C1 segment of cervical spinal cord (tissue), 14 donors: ENCODE results near the gene TNIP3.
"Not testable (repeated sequence)": the region's sequence is repeated elsewhere in the genome, so short reads cannot be mapped to it uniquely, and the experiment has no call there.

Source experiments
- DNase-seq, 14 donors: peaks; one replicate each; lab custom pipeline; 2025; lab: John Stamatoyannopoulos, UW

Gene TNIP3

GRCh38 chr4:121164291-121164690 lies at the start of gene TNIP3:
Gene TNIP3, minus strand, starts transcription at chr4:121164321. Its CDS starts 196 bp downstream, at chr4:121164125.
- DNase-seq, result no peak

- DNase-seq, result no peak
Measured at GRCh38 chr4:121212806-121213205, 48.7 kb upstream of the TNIP3 start.

DNA sequence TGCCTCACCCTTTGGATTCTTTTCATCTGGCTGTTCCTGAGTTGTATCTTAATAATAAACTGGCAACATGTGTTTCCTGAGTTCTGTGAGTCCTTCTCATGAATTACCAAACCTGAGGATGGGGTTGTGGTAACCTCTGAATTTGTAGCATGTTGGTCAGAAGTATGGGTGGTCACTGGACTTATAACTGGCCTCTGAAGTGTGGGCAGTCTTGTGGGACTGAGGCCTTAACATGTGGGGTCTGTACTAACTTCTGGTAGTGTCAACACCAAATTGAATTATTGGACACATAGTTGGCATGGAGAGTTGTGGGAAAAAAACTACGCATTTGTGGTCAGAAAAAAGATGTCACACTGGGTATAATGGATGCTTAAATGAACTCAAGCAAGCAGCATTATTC lies 45.0 kb upstream of the TNIP3 start:
- DNase-seq, result no peak

DNA sequence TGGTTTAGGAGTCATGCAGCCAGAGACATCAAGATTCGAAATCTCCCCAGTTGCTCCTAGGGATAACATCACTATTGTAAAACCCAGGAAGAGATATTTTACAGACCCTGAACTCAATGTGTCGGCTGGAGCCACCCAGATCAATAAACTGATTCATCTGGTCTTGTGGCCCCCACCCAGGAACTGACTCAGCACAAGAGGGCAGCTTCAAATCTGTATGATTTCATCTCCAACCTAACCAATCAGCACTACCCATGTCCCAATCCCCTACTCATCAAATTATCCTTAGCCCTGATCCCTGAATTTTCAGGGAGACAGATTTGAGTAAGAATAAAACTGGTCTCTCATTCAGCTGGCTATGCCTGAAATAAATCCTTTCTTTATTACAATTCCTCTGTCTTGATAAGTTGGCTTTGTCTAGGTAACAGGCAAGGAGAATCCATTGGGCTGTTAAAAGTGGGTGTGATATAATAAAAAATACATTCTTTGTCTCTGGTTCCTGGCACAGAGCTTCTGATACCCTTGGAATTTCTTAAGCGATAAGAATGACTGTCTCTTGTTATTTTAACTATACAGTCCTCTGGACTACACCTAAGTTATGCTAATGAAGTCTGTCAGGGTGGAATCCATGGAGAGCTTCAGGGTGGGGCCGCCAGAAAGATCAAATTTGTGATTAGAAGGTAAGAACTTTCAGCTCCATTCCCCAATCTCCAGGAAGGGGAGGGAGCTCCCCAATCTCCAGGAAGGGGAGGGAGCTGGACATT lies 44.3 kb upstream of the TNIP3 start:
- no peak for DNase-seq

DNA sequence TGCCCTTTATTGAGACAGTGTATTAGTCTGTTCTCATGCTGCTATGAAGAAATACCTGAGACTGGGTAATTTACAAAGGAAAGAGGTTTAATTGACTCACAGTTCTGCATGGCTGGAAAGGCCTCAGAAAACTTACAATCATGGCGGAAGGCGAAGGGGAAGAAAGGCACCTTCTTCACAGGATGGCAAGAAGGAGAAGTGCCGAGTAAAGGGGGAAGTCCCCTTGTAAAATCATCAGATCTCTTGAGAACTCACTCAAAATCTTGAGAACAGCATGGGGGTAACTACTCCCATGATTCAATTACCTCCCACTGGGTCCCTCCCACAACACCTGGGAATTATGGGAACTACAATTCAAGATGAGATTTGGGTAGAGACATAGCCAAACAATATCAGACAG lies 41.7 kb upstream of the TNIP3 start:
- not testable (repeated sequence) for DNase-seq

DNA sequence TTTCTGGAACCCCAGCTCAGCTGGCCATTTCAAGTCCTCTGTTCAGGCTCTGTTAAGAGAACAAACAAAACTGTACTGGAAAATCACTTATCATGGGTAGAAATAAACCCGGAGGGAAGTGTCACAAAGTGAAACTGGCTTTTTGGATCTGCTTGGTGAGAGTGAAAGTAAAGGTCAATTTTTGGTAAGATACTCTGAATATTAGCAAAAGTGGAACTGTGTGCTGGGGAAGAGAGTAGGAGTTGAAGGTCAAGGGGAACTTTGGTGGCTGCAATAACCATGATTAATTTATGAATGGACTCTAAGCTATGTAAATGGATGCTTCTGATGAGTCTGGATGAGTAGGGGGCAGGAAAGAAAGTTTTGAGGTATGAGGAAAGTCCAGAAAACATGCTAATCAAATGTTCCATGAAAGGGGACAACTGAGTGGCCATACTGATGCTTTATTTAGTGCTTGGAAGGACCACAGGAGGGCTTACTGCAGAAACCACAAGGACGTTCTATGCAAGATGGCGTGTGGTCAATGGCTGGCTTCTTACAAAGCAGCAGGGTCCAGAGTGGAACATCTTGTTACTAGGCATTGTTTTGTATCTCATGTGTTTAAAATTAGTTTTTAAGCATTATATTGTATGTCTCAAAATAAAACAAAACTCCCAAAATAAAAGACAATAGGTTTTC lies 36.8 kb upstream of the TNIP3 start:
- DNase-seq, result no peak

- no peak for DNase-seq
Measured at GRCh38 chr4:121199742-121200561, 35.8 kb upstream of the TNIP3 start.

- DNase-seq, result no peak
Measured at GRCh38 chr4:121198251-121198650, 34.1 kb upstream of the TNIP3 start.

DNA sequence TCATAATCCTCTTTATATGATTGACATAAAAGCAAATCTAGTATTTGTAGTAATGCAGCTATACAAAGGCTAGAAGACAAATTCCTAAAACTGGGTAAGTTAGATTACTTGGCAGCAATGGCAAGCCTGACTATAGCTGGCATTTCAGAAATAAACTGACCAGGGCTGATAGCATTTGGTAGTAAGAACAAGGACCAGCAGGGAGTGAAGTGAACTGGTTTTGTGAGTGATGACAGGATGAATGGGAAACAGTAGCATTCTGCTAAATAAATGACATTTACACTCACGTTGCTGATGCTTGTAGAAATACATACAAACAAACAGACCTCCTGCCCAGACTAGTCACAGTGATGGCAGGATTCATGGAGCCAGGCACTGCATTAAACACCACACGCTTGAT lies 31.5 kb upstream of the TNIP3 start:
- DNase-seq, result no peak

DNA sequence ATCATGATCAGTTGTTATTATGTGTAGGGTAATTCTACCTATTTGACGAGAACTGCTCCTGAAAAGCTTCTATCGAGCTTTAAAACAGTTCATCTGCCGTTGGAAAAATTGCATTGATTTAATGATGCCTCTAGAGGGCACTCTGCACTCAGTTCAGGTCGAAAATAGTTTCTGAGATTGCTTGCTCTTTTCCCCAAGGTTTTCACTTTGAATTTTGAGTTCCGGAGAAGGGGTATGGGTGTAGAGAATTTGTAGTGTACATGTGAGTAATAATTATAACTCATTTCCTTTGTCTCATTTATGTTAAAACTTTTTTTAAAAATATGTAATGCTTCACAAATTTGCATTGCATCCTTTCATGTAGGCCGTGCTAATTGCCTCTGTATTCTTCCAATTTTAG lies 28.4 kb upstream of the TNIP3 start:
- no peak for DNase-seq

DNA sequence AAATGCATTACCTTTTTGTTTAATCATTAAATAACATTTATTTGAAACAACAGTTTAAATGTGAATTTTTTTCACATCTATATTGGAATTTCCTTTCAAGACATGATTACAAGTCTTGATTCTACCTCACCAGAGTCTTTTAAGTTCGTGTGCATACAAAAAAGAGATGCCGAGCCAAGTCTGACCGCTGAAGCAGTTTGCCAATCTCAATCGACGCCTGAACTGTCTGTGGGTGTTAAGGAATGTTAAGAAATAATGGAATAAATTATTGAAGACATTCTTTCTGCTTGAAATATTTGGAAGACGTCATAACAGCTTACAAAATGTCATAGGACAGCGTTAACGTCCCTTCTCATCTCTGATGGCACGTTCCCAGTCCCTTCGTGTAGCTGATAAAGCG lies 27.9 kb upstream of the TNIP3 start:
- DNase-seq, result no peak

- no peak for DNase-seq
Measured at GRCh38 chr4:121191361-121191760, 27.2 kb upstream of the TNIP3 start.

DNA sequence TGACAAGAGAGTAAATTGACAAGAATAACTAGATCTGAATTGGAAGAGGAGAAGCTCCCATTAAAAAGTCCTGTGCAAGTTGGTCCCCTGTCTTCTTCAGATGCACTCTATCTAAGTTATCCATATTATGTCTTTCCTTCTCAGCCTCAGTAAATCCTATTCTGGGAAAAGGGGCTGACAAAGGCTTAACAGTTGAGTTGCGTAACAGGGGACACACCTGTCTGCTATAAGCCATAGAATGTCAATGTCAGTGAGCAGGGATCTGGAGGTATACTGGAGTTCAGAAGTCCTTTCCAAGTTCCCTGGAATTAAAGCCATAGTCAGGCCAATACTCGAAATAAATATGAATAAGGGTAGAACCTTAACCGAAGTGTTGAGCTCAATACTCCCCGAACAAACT lies 26.3 kb upstream of the TNIP3 start:
- no peak for DNase-seq

DNA sequence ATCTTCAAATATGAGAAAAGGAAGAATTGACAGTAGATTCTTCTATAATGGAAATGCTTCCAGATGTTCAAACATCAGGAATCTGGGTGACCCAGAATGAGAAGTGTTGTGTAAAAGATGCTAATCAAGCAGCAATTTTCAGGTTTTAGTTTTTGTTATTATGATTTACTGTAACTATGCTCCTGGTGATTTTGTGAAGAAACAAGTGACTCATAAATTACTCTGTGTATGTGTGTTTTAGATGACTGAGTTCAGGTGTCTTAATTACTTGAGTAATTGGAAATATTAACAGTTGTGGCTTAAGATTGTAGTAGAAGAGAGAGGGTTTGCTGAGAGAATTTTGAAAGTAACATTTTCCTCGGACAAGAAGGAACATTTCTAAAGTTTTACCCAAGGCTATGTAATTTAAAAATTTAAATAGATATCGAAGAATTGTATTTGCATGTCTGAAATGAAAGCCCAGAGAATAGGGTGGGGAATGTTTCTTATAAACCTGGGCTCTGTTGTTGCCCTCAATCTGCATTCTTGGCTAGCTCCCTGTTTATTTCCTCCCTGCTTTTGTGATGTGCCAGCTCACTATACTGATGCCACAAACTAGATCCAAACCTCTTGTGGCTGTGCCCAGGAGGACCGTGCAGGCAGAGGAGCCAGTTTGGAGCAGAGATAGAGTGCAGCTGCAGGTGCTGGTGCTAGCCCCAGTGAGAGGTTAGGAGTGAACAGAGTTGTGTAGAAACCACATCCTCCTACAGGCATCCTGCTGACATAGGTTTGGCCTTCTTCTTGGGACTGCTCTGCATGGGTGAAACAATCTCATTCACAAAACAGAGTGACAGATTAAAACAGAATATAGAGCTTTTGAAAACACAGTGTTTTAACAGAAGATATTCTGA lies 25.4 kb upstream of the TNIP3 start:
- DNase-seq, result no peak

GRCh38 chr4:121187206-121187605 lies 23.1 kb upstream of the TNIP3 start:
- DNase-seq, result no peak

GRCh38 chr4:121185960-121186359 lies 21.8 kb upstream of the TNIP3 start:
- DNase-seq, result no peak

- no peak for DNase-seq
Measured at GRCh38 chr4:121183989-121184388, 19.9 kb upstream of the TNIP3 start.

- no peak for DNase-seq
Measured at GRCh38 chr4:121183361-121183760, 19.2 kb upstream of the TNIP3 start.

GRCh38 chr4:121182296-121182695 lies 18.2 kb upstream of the TNIP3 start:
- DNase-seq, result no peak

DNA sequence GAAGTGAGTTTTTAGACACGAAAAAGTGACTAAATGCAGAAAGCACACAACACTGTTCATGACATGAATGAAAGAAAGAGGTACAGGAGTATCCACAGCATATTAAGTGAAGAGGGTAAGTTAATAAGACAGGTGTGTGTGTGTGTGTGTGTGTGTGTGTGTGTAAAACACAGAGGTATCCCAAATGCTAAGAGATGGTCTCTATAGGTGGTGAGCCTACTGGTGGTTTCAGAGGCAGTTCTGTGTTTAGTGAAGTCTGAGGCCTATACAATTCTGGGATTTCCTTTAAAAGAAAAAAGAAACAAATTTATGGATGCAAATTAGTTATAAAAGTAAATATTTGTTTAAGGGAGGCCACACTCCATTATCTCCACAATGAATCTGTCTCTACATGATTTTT lies 17.4 kb upstream of the TNIP3 start:
- no peak for DNase-seq

GRCh38 chr4:121180558-121180957 lies 16.4 kb upstream of the TNIP3 start:
- DNase-seq, result no peak
